Neural cell (in vitro differentiated cells): ENCODE data around the gene OS9. TPM values are rescaled to one million over a fixed set of nuclear protein-coding genes. Genes with fewer than 3 reads are reported as not detected.

Experiments
- H2AFZ ChIP-seq: fragments of 200-600, 300-800 bp; sonication (generic), shearing (Covaris generic); 2 replicates; pipeline ENCODE4 v1.6.0; 2014; ENCODE audit warnings: low read depth, mild to moderate bottlenecking, antibody characterized with exemption, low read length, moderate library complexity
- H3F3A ChIP-seq: fragments of 200-600 bp; shearing (Covaris generic); 2 replicates; pipeline ENCODE4 v1.6.1; 2016; ENCODE audit warnings: mild to moderate bottlenecking, moderate library complexity, mixed read lengths, antibody characterized with exemption, low read length; ENCODE audit not compliant: insufficient read depth, poor library complexity, severe bottlenecking
- H3K27ac ChIP-seq: fragments of 200-600, 300-800 bp; sonication (generic), shearing (Covaris generic); 2 replicates; pipeline ENCODE4 v1.5.1; 2014; ENCODE audit warnings: mild to moderate bottlenecking, low read length, moderate library complexity
- H3K27me3 ChIP-seq: fragments of 300-800, 200-600 bp; sonication (generic), shearing (Covaris generic); 2 replicates; pipeline ENCODE4 v1.6.0; 2014; ENCODE audit warnings: mild to moderate bottlenecking, low read depth, low read length, moderate library complexity; ENCODE audit not compliant: insufficient read depth
- H3K36me3 ChIP-seq: fragments of 300-800, 200-600 bp; sonication (generic), shearing (Covaris generic); 2 replicates; pipeline ENCODE4 v1.5.1; 2014; ENCODE audit warnings: mild to moderate bottlenecking, antibody characterized with exemption, low read length, moderate library complexity; ENCODE audit not compliant: insufficient read depth
- H3K4me2 ChIP-seq: fragments of 300-800, 200-600 bp; sonication (generic), shearing (Covaris generic); 2 replicates; pipeline ENCODE4 v1.6.0; 2014; ENCODE audit warnings: mild to moderate bottlenecking, low read length
- H3K4me3 ChIP-seq: fragments of 300-800, 200-600 bp; sonication (generic), shearing (Covaris generic); 2 replicates; pipeline ENCODE4 v1.5.1; 2014; ENCODE audit warnings: mild to moderate bottlenecking, low read length, moderate library complexity
- H3K79me2 ChIP-seq: fragments of 200-600 bp; shearing (Covaris generic); replicated peaks from 2 replicates; pipeline ENCODE4 v1.6.0; 2014; ENCODE audit warnings: mild to moderate bottlenecking, low read length, moderate library complexity; ENCODE audit not compliant: insufficient read depth
- H3K9ac ChIP-seq: fragments of 300-800, 200-600 bp; sonication (generic), shearing (Covaris generic); 2 replicates; pipeline ENCODE4 v1.6.1; 2016; ENCODE audit warnings: mild to moderate bottlenecking, low read length, mixed read lengths
- H3K9me2 ChIP-seq: fragments of 200-600 bp; shearing (Covaris generic); 2 replicates; pipeline ENCODE4 v1.6.1; 2016; ENCODE audit warnings: mild to moderate bottlenecking, low read length, mixed read lengths; ENCODE audit not compliant: insufficient read depth
- H3K9me3 ChIP-seq: fragments of 200-600, 300-800 bp; sonication (generic), shearing (Covaris generic); 2 replicates; pipeline ENCODE4 v1.6.1; 2016; ENCODE audit warnings: mild to moderate bottlenecking, mixed run types, low read length, moderate library complexity, mixed read lengths
- H4K20me1 ChIP-seq: fragments of 200-600 bp; shearing (Covaris generic); 2 replicates; pipeline ENCODE4 v1.6.1; 2016; ENCODE audit warnings: mild to moderate bottlenecking, mixed run types; ENCODE audit not compliant: insufficient read depth
- EP300 ChIP-seq: fragments of 450-650 bp; conservative IDR thresholded peaks from 2 replicates; pipeline ENCODE4 v1.6.1; 2014; ENCODE audit warnings: antibody characterized with exemption, mild to moderate bottlenecking, moderate library complexity; ENCODE audit not compliant: poor library complexity, severe bottlenecking
- EZH2 ChIP-seq: fragments of 200-600, 300-800 bp; shearing (Covaris generic), sonication (generic); IDR thresholded peaks from 2 replicates; pipeline ENCODE4 v1.6.1; 2014; ENCODE audit warnings: antibody characterized with exemption, low read length, borderline replicate concordance, mild to moderate bottlenecking; ENCODE audit not compliant: insufficient read depth, poor library complexity, severe bottlenecking
- MXI1 ChIP-seq: fragments of 450-650 bp; conservative IDR thresholded peaks from 2 replicates; pipeline ENCODE4 v1.6.1; 2014; ENCODE audit warnings: antibody characterized with exemption, mild to moderate bottlenecking; ENCODE audit not compliant: poor library complexity, severe bottlenecking
- POLR2AphosphoS5 ChIP-seq: IDR thresholded peaks from 2 replicates; pipeline ENCODE4 v1.6.1; 2012
- RAD21 ChIP-seq: fragments of 450-650 bp; conservative IDR thresholded peaks from 2 replicates; pipeline ENCODE4 v1.6.1; 2014; ENCODE audit warnings: antibody characterized with exemption, mild to moderate bottlenecking, moderate library complexity
- REST ChIP-seq: IDR thresholded peaks from 2 replicates; pipeline ENCODE4 v1.6.1; 2012; ENCODE audit warnings: borderline replicate concordance
- SMC3 ChIP-seq: fragments of 450-650 bp; conservative IDR thresholded peaks from 2 replicates; pipeline ENCODE4 v1.6.1; 2014; ENCODE audit warnings: antibody characterized with exemption, mild to moderate bottlenecking, moderate library complexity; ENCODE audit not compliant: poor library complexity
- TAF1 ChIP-seq: IDR thresholded peaks from 2 replicates; pipeline ENCODE4 v1.6.1; 2012; ENCODE audit warnings: low read depth
- polyA plus RNA-seq: library from polyadenylated mRNA; depleted of rRNA; stranded (reverse); fragments of >200 nt; gene quantifications from 2 replicates; pipeline ENCODE4 v1.2.3, GENCODE V29; 2014
- TF ChIP-seq, protein P1 (sequence below): fragments of 450-650 bp; IDR thresholded peaks from 2 replicates; pipeline ENCODE4 v1.5.1; 2014; ENCODE audit warnings: antibody characterized with exemption, mild to moderate bottlenecking, moderate library complexity; ENCODE audit not compliant: poor library complexity, severe bottlenecking

OS9 gene
- polyA plus RNA-seq, 1 donor from 2014 or later, result 248 TPM

DNA sequence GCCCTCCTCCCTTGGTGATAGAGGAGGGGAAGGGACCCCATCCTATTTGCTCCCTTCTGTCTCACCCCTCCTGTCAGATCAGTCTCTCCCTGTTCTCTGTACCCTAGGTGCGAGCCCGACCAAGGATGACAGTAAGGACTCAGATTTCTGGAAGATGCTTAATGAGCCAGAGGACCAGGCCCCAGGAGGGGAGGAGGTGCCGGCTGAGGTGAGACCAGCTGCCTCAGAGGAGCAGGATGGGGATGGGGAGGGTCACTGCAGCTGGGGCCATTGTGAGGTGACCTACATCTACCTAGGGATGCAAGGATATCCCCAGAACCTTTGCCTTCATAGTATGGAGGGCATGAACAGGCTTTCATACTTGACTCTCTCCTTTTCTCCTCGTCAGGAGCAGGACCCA, 22.4 kb downstream of the OS9 start:
- Histone ChIP-seq H3K27me3 (no peaks in the 10 kb centered on the region), H3K9me3 (no peaks in the 10 kb centered on the region), H2AFZ (no peak overlapping the region), H3K36me3 (peaks cover 3% of the 10 kb centered on the region), H3K79me2 (no peaks in the 10 kb centered on the region), H3K4me3 (no peak overlapping the region), H3K4me2 (no peak overlapping the region), H3K9me2 (no peaks in the 10 kb centered on the region), H3F3A (no peaks in the 10 kb centered on the region), H3K9ac (no peak overlapping the region), H4K20me1 (no peaks in the 10 kb centered on the region), H3K27ac (no peak overlapping the region)
- TF ChIP-seq, protein P1, sequence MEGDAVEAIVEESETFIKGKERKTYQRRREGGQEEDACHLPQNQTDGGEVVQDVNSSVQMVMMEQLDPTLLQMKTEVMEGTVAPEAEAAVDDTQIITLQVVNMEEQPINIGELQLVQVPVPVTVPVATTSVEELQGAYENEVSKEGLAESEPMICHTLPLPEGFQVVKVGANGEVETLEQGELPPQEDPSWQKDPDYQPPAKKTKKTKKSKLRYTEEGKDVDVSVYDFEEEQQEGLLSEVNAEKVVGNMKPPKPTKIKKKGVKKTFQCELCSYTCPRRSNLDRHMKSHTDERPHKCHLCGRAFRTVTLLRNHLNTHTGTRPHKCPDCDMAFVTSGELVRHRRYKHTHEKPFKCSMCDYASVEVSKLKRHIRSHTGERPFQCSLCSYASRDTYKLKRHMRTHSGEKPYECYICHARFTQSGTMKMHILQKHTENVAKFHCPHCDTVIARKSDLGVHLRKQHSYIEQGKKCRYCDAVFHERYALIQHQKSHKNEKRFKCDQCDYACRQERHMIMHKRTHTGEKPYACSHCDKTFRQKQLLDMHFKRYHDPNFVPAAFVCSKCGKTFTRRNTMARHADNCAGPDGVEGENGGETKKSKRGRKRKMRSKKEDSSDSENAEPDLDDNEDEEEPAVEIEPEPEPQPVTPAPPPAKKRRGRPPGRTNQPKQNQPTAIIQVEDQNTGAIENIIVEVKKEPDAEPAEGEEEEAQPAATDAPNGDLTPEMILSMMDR, result no peak
- TF ChIP-seq RAD21, result no peak
- TF ChIP-seq REST, result no peak
- TF ChIP-seq TAF1, result no peak
- no peak for TF ChIP-seq EP300
- TF ChIP-seq SMC3, result no peak

- Histone ChIP-seq H3K9me2 (no peaks in the 10 kb centered on the region), H3K79me2 (no peaks in the 10 kb centered on the region), H4K20me1 (no peaks in the 10 kb centered on the region), H3K36me3 (no peaks in the 10 kb centered on the region), H3K9me3 (no peaks in the 10 kb centered on the region), H3K27ac (no peak overlapping the region), H2AFZ (no peak overlapping the region), H3K9ac (no peak overlapping the region), H3K27me3 (no peaks in the 10 kb centered on the region), H3K4me2 (no peak overlapping the region), H3K4me3 (no peak overlapping the region), H3F3A (no peaks in the 10 kb centered on the region)
- no peak for TF ChIP-seq POLR2AphosphoS5
- no peak for TF ChIP-seq EZH2
- TF ChIP-seq RAD21, result no peak
- TF ChIP-seq EP300, result no peak
- TF ChIP-seq TAF1, result no peak
- no peak for TF ChIP-seq REST
- no peak for TF ChIP-seq MXI1
- TF ChIP-seq SMC3, result no peak
- TF ChIP-seq, protein P1, result no peak
These were observed 23.2 kb downstream of the OS9 start for GRCh38 chr12:57717131-57717530.
